Ovary (tissue), 9 donors: ENCODE results near the gene GNAS-AS1. TPM values are rescaled to one million over a fixed set of nuclear protein-coding genes. Genes with fewer than 3 reads are reported as not detected.

Experiments used
- DNase-seq, 5 donors: peaks; one replicate each; pipeline ENCODE4 v3.0.0-alpha.2; 2019 to 2020
- H3K27ac ChIP-seq, 2 donors: fragments of 200-600 bp; one replicate each; pipeline versions ENCODE4 v1.5.1 to v1.8.0; 2019 to 2022
- H3K27me3 ChIP-seq: fragments of 200-600 bp; one replicate; pipeline ENCODE4 v1.8.0; 2022
- H3K36me3 ChIP-seq: fragments of 200-600 bp; sonication (generic); one replicate; pipeline ENCODE4 v1.5.1; 2019
- H3K4me1 ChIP-seq: one replicate; pipeline ENCODE4 v1.8.1; 2013; ENCODE audit warnings: mild to moderate bottlenecking, moderate library complexity; ENCODE audit not compliant: insufficient read depth
- H3K4me3 ChIP-seq: fragments of 200-600 bp; sonication (generic); one replicate; pipeline ENCODE4 v1.5.1; 2017
- H3K9me3 ChIP-seq, 2 donors: fragments of 200-600 bp in 1 of 2; sonication (generic) in 1 of 2; one replicate each; pipeline versions ENCODE4 v1.5.1 to v1.8.1; 2013 to 2019; ENCODE audit warnings: mild to moderate bottlenecking in 1 of 2, moderate library complexity in 1 of 2
- EP300 ChIP-seq: sonication (generic); formaldehyde crosslinking; IDR thresholded peaks from one replicate; pipeline ENCODE4 v1.6.1; 2017; ENCODE audit warnings: antibody characterized with exemption
- POLR2A ChIP-seq: fragments of 450-650 bp; IDR thresholded peaks from one replicate; pipeline ENCODE4 v1.6.1; 2017; ENCODE audit warnings: antibody characterized with exemption, mild to moderate bottlenecking, moderate library complexity
- WGBS, 3 donors: extraction: QIAGEN DNeasy Blood & Tissue Kit in 1 of 3; methylation state at CpG; one replicate each; pipeline versions ENCODE4 v1.1.5 to v1.1.7; 2013 to 2017; 5-methylcytosine and 5-hydroxymethylcytosine counted together
- intact Hi-C, 4 donors: fragments of 100-400 bp; cut with DNase I; formaldehyde crosslinking; loops; one replicate each; pipeline versions ENCODE4 v1.11.0 to v1.15.1; 2022 to 2023
- polyA plus RNA-seq, 2 donors: library from polyadenylated mRNA; stranded (reverse); fragments of 200-250 nt in 1 of 2; fragments of 350-450 nt in 1 of 2; fragmentation: Illumina TruSeq in 1 of 2; extraction: RNeasy Lipid Tissue Mini Kit (QIAGEN cat#74804) in 1 of 2; gene quantifications; one replicate each; pipeline ENCODE4 v1.2.3, GENCODE V29; 2013 to 2014
- total RNA-seq, 7 donors: library from RNA; depleted of rRNA in 2 of 7; stranded (reverse); fragments of >200 nt in 2 of 7; fragmentation: NEBNext Ultra II Directional in 3 of 7; extraction: Animal tissue kit (Norgen Biotek cat#: 25700) in 3 of 7; gene quantifications; one replicate each; pipeline versions ENCODE4 v1.1.0 to v1.2.4, GENCODE V29; 2016 to 2023
- TF ChIP-seq, protein P1 (sequence below), 3 donors: fragments of 450-650 bp in 2 of 3; fragments of 200-600 bp in 1 of 3; IDR thresholded peaks; one replicate each; pipeline versions ENCODE4 v1.5.1 to v1.8.0; 2016 to 2022; ENCODE audit warnings: antibody characterized with exemption in 3 of 3, mild to moderate bottlenecking in 1 of 3
- donor health status: DM: no; HTN: no; CAD: no; lungs with moderate emphysema.
- donor health status: DM: no; HTN: no; CAD: no.
- donor health status: Bipolar disorder and iron deficiency.
- donor health status: DM: yes; HTN: yes; CAD: no.
- donor health status: DM: no; HTN: no; CAD: no.
- donor health status: DM: yes; HTN: yes; CAD: no.

The GNAS-AS1 gene
- total and polyA plus RNA-seq, 9 donors: 0.10 to 0.37 (median 0.18) TPM; not detected in 2

DNA sequence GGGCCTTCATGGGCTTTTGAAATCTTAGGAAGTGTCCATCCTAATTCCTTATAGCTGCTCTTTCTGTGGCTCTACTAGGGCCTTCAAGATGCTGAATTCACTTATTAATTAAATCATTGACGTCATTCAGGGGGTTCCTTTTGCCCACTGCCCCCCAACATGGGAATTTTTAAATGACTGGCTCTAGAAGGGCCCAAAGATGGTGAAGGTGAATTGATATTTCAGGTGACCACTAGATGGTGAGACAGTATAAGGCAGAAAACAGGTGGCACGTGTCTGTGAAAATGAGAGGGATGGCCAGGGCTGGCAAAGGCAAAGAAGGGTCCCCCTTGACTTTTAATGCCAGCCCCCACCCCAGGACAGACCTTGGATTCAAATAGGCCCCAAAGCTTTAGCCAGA is 13.6 kb upstream of the GNAS-AS1 start:
- WGBS, 3 donors: 49 to 51% (median 50%) methylated on average over 2 of the region's 2 CpGs
- Histone ChIP-seq H3K27ac (no peak overlapping the region), H3K4me1 (peaks cover 3% of the 10 kb centered on the region), H3K36me3 (no peaks in the 10 kb centered on the region), H3K9me3 (no peaks in the 10 kb centered on the region), H3K4me3 (no peak overlapping the region), H3K27me3 (no peaks in the 10 kb centered on the region)
- DNase-seq: no peak
- TF ChIP-seq POLR2A (no peak), EP300 (no peak)
- TF ChIP-seq, protein P1, sequence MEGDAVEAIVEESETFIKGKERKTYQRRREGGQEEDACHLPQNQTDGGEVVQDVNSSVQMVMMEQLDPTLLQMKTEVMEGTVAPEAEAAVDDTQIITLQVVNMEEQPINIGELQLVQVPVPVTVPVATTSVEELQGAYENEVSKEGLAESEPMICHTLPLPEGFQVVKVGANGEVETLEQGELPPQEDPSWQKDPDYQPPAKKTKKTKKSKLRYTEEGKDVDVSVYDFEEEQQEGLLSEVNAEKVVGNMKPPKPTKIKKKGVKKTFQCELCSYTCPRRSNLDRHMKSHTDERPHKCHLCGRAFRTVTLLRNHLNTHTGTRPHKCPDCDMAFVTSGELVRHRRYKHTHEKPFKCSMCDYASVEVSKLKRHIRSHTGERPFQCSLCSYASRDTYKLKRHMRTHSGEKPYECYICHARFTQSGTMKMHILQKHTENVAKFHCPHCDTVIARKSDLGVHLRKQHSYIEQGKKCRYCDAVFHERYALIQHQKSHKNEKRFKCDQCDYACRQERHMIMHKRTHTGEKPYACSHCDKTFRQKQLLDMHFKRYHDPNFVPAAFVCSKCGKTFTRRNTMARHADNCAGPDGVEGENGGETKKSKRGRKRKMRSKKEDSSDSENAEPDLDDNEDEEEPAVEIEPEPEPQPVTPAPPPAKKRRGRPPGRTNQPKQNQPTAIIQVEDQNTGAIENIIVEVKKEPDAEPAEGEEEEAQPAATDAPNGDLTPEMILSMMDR (IDR thresholded peaks at IDR 0.05): no peak
- intact Hi-C loops: no loop called here

DNA sequence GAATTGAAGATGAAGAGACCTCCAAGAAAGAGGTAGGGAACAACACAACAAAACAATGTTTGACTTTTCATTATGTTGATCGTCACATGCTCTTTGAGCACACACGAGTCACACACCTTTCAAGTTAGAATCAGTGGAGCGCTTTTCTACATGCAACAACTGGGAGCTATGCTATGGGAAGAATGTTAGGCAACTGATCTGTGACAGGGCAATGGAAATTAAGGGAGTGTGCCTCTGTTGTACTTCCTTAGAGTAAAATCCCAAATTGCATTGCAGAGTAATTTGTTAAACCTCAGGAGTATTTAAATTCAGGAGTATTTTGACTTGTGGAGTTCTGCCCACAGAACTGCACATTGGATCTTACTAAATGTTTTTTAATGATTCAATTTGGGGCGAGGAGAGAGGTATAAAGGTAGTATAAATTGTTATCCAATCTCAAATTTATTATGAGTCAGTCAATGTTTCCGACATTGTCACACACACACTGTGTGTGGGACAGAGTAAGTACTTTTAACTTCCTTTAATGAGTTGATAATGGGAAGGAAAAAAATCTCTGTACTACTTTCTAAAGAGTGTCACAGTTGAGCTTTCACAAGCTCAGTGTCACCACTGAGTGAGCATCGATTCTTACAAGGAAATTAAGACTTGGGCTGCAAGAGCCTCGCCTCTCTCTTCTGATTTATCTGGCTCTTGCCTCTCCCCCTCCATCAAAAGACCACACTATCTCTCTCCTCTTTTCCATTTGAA is 12.5 kb upstream of the GNAS-AS1 start:
- H3K4me3 ChIP-seq: no peak overlapping the region
- WGBS, 3 donors: 78 to 84% (median 81%) methylated on average over 7 of the region's 7 CpGs
- peaks cover 3% of the 10 kb centered on the region for H3K4me1 ChIP-seq
- DNase-seq: no peak
- H3K27ac ChIP-seq: no peak overlapping the region
- TF ChIP-seq EP300 (no peak), POLR2A (no peak)
- TF ChIP-seq, protein P1 (IDR thresholded peaks at IDR 0.05): no peak
- no peaks in the 10 kb centered on the region for H3K36me3 ChIP-seq
- intact Hi-C loops: no loop called here
- H3K9me3 ChIP-seq: no peaks in the 10 kb centered on the region
- H3K27me3 ChIP-seq: no peaks in the 10 kb centered on the region

DNA sequence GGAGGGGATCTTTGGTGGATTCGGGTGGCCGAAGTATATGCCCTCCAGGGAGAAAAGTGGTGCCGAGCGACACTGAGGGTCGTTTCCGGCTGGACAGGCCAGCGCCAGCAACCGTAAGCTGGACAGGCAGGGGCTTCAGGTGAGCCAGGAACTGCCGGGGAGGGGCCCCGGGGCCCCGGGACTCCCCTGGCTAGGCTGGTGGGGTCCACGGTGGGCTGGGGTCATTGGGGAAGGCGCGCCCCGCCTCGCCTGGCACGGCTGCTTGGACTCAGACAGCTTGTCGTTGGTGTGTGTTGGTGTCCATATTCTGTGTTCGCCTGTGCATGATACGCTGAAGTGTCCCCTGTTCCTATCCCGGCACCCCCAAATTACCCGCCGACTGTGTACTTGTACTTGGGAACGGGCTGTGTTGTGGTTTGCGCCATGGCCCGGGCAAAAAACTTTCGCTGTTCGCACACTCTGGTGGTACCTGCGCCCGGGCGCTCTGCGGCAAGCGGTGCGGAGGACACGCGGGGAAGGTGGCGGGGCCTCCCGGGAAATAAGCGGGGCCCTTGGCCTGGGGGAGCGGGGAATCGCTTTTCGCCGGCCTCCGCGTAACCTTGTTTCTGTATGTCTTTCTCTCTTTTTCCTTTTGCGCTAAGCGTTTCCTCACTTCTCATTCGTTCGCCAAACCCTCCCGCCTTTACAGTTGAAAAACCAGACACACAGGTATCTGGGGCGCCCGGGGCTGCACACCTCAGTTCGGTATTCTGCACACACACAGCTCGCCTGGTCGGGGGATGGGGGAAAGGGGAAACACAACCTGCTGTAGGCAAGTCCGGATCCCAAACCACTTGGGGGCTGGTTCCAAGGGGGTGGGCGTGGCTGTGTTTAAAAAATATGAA is 5.0 kb upstream of the GNAS-AS1 start:
- intact Hi-C loops: loop anchor here in 1 of 4 donors (10.0 kb wide), 1 partner anchor 621 kb away; no protein-coding TSS in a partner anchor

More for the DNA sequence above, 5.0 kb upstream of the GNAS-AS1 start:
- Histone ChIP-seq H3K27ac (no peak overlapping the region), H3K9me3 (no peaks in the 10 kb centered on the region), H3K4me3 (no peak overlapping the region), H3K27me3 (no peaks in the 10 kb centered on the region), H3K36me3 (no peaks in the 10 kb centered on the region), H3K4me1 (no peaks in the 10 kb centered on the region)
- WGBS, 3 donors: 52 to 56% (median 56%) methylated on average over 57 of the region's 57 CpGs
- no peak for DNase-seq
- TF ChIP-seq POLR2A: no peak
- TF ChIP-seq, protein P1 (IDR thresholded peaks at IDR 0.05): no peak
- TF ChIP-seq EP300: no peak
